Ovary (tissue), 3 donors: ENCODE data around the gene TMEM59L.

ENCODE experiments used
- EP300 ChIP-seq: sonication (generic); formaldehyde crosslinking; IDR thresholded peaks from one replicate; pipeline ENCODE4 v1.6.1; 2017; ENCODE audit warnings: antibody characterized with exemption
- POLR2A ChIP-seq: fragments of 450-650 bp; IDR thresholded peaks from one replicate; pipeline ENCODE4 v1.6.1; 2017; ENCODE audit warnings: antibody characterized with exemption, mild to moderate bottlenecking, moderate library complexity
- TF ChIP-seq, protein P1 (sequence below), 3 donors: fragments of 450-650 bp in 2 of 3; fragments of 200-600 bp in 1 of 3; IDR thresholded peaks; one replicate each; pipeline versions ENCODE4 v1.5.1 to v1.8.0; 2016 to 2022; ENCODE audit warnings: antibody characterized with exemption in 3 of 3, mild to moderate bottlenecking in 1 of 3
- donor health status: DM: no; HTN: no; CAD: no.

DNA sequence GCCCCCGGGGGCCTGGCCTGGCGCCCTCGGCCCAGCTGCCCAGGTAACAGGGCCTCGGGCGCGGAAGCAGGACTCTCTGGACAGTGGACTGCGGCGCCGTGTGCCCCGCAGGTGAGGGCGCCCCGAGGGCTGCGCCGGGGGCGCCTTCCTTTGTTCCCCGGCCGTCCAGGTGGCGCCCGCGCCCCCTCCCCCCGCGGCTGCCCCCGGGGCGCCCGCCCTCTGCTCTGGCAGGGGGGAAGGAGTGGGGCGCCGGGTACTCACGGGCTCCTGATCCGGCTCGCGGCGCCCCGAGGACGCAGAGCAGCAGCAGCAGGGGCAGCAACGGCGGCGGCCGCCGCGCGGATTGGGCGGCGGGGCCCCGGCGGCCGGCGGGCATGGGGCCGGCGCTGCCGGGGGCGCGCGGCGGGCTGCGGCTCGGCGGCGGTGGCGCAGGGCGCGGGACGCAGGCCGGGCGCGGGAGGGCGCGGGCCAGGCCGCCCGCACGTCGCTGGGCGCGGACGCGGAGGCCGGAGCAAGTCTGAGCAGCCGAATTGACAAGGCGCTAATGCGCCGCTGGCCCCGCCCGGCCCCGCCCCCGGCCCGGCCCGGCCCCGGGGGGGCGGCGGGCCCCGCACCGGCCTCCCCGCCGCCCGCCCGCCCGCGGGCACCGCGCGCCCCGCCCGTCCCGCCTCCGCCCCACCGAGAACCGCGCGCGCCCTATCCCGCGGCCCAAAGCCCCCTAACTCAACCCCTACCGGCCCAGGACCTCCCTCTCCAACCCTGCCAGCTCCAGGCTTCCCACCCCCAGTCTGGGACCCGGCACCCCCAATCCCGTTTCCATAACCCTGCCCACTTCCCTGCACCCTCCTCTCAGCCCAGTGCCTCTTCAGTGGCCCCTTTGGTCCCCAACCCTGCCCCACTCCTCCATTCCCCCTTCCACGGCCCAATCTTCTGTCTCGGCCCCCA lies 6.1 kb upstream of the TMEM59L start, which contains the start of gene CRLF1:
- TF ChIP-seq, protein P1, sequence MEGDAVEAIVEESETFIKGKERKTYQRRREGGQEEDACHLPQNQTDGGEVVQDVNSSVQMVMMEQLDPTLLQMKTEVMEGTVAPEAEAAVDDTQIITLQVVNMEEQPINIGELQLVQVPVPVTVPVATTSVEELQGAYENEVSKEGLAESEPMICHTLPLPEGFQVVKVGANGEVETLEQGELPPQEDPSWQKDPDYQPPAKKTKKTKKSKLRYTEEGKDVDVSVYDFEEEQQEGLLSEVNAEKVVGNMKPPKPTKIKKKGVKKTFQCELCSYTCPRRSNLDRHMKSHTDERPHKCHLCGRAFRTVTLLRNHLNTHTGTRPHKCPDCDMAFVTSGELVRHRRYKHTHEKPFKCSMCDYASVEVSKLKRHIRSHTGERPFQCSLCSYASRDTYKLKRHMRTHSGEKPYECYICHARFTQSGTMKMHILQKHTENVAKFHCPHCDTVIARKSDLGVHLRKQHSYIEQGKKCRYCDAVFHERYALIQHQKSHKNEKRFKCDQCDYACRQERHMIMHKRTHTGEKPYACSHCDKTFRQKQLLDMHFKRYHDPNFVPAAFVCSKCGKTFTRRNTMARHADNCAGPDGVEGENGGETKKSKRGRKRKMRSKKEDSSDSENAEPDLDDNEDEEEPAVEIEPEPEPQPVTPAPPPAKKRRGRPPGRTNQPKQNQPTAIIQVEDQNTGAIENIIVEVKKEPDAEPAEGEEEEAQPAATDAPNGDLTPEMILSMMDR (IDR thresholded peaks at IDR 0.05): no peak
- TF ChIP-seq EP300 (no peak), POLR2A (no peak)
